Liver (tissue), 9 donors: ENCODE data around the gene PIRT. TPM values are rescaled to one million over a fixed set of nuclear protein-coding genes. Genes with fewer than 3 reads are reported as not detected.
A peak's percentile ranks its signal among the peaks of the same experiment; 100 is the strongest.

Experiments used
- DNase-seq: peaks from one replicate; pipeline ENCODE4 v3.0.0-alpha.2; 2017; ENCODE audit warnings: low spot score
- H3K27ac ChIP-seq, 2 donors: one replicate each; pipeline ENCODE4 v1.7.0; 2013; ENCODE audit warnings: inconsistent platforms in 2 of 2, low read length in 2 of 2, control low read depth in 1 of 2, low read depth in 1 of 2, mild to moderate bottlenecking in 1 of 2
- H3K27me3 ChIP-seq, 4 donors: one replicate each; pipeline versions ENCODE4 v1.6.1 to v1.7.0; 2013; ENCODE audit warnings: low read length in 3 of 4, inconsistent platforms in 1 of 4, mild to moderate bottlenecking in 1 of 4, moderate library complexity in 1 of 4; ENCODE audit not compliant: control insufficient read depth in 4 of 4, insufficient read depth in 4 of 4
- H3K36me3 ChIP-seq, 4 donors: one replicate each; pipeline versions ENCODE4 v1.6.1 to v1.7.0; 2013; ENCODE audit warnings: low read length in 3 of 4, mild to moderate bottlenecking in 3 of 4, low read depth in 1 of 4, moderate library complexity in 1 of 4; ENCODE audit not compliant: control insufficient read depth in 4 of 4, insufficient read depth in 3 of 4
- H3K4me1 ChIP-seq, 4 donors: one replicate each; pipeline versions ENCODE4 v1.6.1 to v1.7.0; 2013; ENCODE audit warnings: low read length in 3 of 4, mild to moderate bottlenecking in 3 of 4, moderate library complexity in 1 of 4; ENCODE audit not compliant: control insufficient read depth in 4 of 4, insufficient read depth in 4 of 4
- H3K4me3 ChIP-seq, 3 donors: one replicate each; pipeline versions ENCODE4 v1.6.1 to v1.7.0; 2013; ENCODE audit warnings: low read length in 3 of 3, control low read depth in 1 of 3, low read depth in 1 of 3, mild to moderate bottlenecking in 1 of 3
- H3K9ac ChIP-seq, 2 donors: one replicate each; pipeline ENCODE4 v1.7.0; 2013; ENCODE audit warnings: low read length in 2 of 2, mild to moderate bottlenecking in 2 of 2, moderate library complexity in 2 of 2, control low read depth in 1 of 2, low read depth in 1 of 2
- H3K9me3 ChIP-seq, 4 donors: one replicate each; pipeline versions ENCODE4 v1.6.1 to v1.7.0; 2013; ENCODE audit warnings: low read length in 3 of 4; ENCODE audit not compliant: control insufficient read depth in 4 of 4
- EGR1 ChIP-seq, 2 donors: IDR thresholded peaks; 2 replicates each; pipeline ENCODE4 v1.6.1; 2016 to 2018; ENCODE audit warnings: antibody characterized with exemption in 2 of 2, low read depth in 2 of 2
- FOXA2 ChIP-seq: IDR thresholded peaks from 2 replicates; pipeline ENCODE4 v1.6.1; 2016; ENCODE audit warnings: antibody characterized with exemption
- GABPA ChIP-seq, 2 donors: IDR thresholded peaks in 1 of 2; conservative IDR thresholded peaks in 1 of 2; 2 replicates each; pipeline ENCODE4 v1.6.1; 2016; ENCODE audit warnings: antibody characterized with exemption in 2 of 2, mild to moderate bottlenecking in 1 of 2, moderate library complexity in 1 of 2
- HNF4A ChIP-seq, 2 donors: conservative IDR thresholded peaks; 2 replicates each; pipeline ENCODE4 v1.6.1; 2016; ENCODE audit warnings: antibody characterized with exemption in 2 of 2, mild to moderate bottlenecking in 2 of 2
- HNF4G ChIP-seq: IDR thresholded peaks from 2 replicates; pipeline ENCODE4 v1.6.1; 2016; ENCODE audit warnings: antibody characterized with exemption
- JUND ChIP-seq, 2 donors: IDR thresholded peaks; 2 replicates each; pipeline ENCODE4 v1.6.1; 2016; ENCODE audit warnings: antibody characterized with exemption in 2 of 2
- MAX ChIP-seq: IDR thresholded peaks from 2 replicates; pipeline ENCODE4 v1.6.1; 2016; ENCODE audit warnings: antibody characterized with exemption
- NR2F2 ChIP-seq: IDR thresholded peaks from 2 replicates; pipeline ENCODE4 v1.6.1; 2016; ENCODE audit warnings: antibody characterized with exemption
- RAD21 ChIP-seq, 2 donors: IDR thresholded peaks; 2 replicates each; pipeline ENCODE4 v1.6.1; 2016; ENCODE audit warnings: antibody characterized with exemption in 2 of 2, mild to moderate bottlenecking in 2 of 2
- REST ChIP-seq: IDR thresholded peaks from 2 replicates; pipeline ENCODE4 v1.6.1; 2016; ENCODE audit warnings: antibody characterized with exemption, mild to moderate bottlenecking
- RXRA ChIP-seq, 2 donors: IDR thresholded peaks; 2 replicates each; pipeline ENCODE4 v1.6.1; 2017 to 2018; ENCODE audit warnings: antibody characterized with exemption in 2 of 2, mild to moderate bottlenecking in 1 of 2
- SP1 ChIP-seq: IDR thresholded peaks from 2 replicates; pipeline ENCODE4 v1.6.1; 2018; ENCODE audit warnings: antibody characterized with exemption, mild to moderate bottlenecking
- TAF1 ChIP-seq: conservative IDR thresholded peaks from 2 replicates; pipeline ENCODE4 v1.6.1; 2016; ENCODE audit warnings: antibody characterized with exemption, mild to moderate bottlenecking
- ZBTB33 ChIP-seq: IDR thresholded peaks from 2 replicates; pipeline ENCODE4 v1.6.1; 2016; ENCODE audit warnings: antibody characterized with exemption
- WGBS: extraction: QIAGEN DNeasy Blood & Tissue Kit; methylation state at CpG from one replicate; pipeline ENCODE4 v1.1.7; 2013; 5-methylcytosine and 5-hydroxymethylcytosine counted together
- polyA plus RNA-seq, 2 donors: library from polyadenylated mRNA; stranded (reverse) in 1 of 2; unstranded in 1 of 2; fragments of 200-250 nt in 1 of 2; fragments of >200 nt in 1 of 2; fragmentation: Nextera tagmentation in 1 of 2; extraction: Ambion mirVana in 1 of 2; gene quantifications; one replicate each; pipeline versions ENCODE4 v1.2.1 to v1.2.3, GENCODE V29; 2013 to 2015
- total RNA-seq, 2 donors: library from RNA; depleted of rRNA; stranded (reverse); fragments of >200 nt; gene quantifications; one replicate each; pipeline ENCODE4 v1.2.3, GENCODE V29; 2014
- TF ChIP-seq, protein P1 (sequence below): fragments of 150-350 bp; IDR thresholded peaks from 2 replicates; pipeline ENCODE4 v1.5.1; 2017; ENCODE audit warnings: improper control_type of control experiment, low read depth, low read length; ENCODE audit not compliant: missing input control
- donor health status: healthy.
- donor health status: healthy.
- donor health status: healthy.
- donor health status: healthy.
- donor health status: healthy.

PIRT gene
- total RNA-seq, result not detected
- under 1 TPM in 1 of 2 donors, not detected in 1; 0.18 TPM for polyA plus RNA-seq

DNA sequence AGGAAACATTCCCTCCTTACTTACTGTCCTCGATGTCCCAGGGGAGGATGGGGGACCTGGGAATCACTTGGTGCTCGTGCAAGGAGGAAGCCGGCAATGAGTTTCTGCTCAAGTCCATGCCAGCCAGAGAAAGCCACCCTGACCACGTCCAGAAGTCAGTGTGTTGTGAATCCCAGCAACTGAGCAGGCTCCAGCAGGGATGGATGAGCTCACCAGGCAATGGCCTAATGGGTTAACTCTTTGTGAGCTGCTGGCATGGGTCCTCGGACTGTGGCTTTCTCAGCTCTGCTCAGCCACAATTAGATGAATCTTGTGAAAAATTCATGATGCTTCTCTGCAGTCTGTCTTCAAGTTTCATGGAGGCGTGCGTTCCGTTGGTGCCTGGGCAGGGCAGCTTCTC is at the start of gene PIRT:
Gene PIRT (minus strand): TSS at position 167 of the 400 bp plus-strand sequence. CDS start 12,442 bp downstream, outside the sequence.
- Histone ChIP-seq H3K27me3 (no peaks in the 10 kb centered on the region), H3K9ac (no peak within 1 kb of the TSS), H3K36me3 (no peaks in the 10 kb centered on the region), H3K9me3 (no peaks in the 10 kb centered on the region), H3K4me1 (no peaks in the 10 kb centered on the region), H3K4me3 (no peak within 1 kb of the TSS), H3K27ac (no peak within 1 kb of the TSS)
- DNase-seq, result no peak
- TF ChIP-seq HNF4A (conservative IDR thresholded peaks at IDR 0.05) (no peak), JUND (IDR thresholded peaks at IDR 0.05) (no peak), GABPA (IDR thresholded peaks at IDR 0.05 in 1 of 2, conservative IDR thresholded peaks at IDR 0.05 in 1 of 2) (no peak), ZBTB33 (no peak), RXRA (IDR thresholded peaks at IDR 0.05) (no peak), EGR1 (IDR thresholded peaks at IDR 0.05; ENCODE audit: low read depth in 2 of 2) (no peak), FOXA2 (no peak), TAF1 (no peak), NR2F2 (no peak)
- WGBS, result 83% methylated on average over 8 of the region's 8 CpGs

DNA sequence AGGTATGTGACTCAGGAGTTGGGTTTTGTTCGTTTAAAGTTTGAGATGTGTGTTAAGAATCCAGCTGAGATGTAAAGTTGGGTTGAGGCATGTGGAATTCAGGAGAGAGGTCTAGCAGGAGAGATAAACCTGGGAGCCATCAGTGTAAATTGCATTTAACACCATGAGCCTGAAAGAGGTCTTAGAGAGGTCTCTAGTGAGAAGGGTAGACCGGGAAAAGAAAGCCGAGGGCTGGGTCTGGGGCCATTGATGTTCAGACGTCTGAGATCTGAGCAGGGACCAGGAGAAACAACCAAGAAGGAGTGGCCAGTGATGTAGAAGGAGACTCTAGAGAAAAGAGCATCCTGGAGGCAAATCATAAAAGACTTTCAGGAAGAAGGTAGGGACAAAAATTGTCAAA is 44.1 kb upstream of the PIRT start:
- Histone ChIP-seq H3K27ac (no peak overlapping the region), H3K9me3 (peaks cover 0 to 2% (median 0%) of the 10 kb centered on the region in 4 donors), H3K4me1 (no peaks in the 10 kb centered on the region), H3K36me3 (no peaks in the 10 kb centered on the region), H3K27me3 (no peaks in the 10 kb centered on the region), H3K9ac (no peak overlapping the region), H3K4me3 (no peak overlapping the region)
- DNase-seq, result no peak
- WGBS, result 43% methylated on average over 4 of the region's 4 CpGs
- no peak for TF ChIP-seq SP1
- no peak for TF ChIP-seq RAD21 (IDR thresholded peaks at IDR 0.05)
- TF ChIP-seq, protein P1, sequence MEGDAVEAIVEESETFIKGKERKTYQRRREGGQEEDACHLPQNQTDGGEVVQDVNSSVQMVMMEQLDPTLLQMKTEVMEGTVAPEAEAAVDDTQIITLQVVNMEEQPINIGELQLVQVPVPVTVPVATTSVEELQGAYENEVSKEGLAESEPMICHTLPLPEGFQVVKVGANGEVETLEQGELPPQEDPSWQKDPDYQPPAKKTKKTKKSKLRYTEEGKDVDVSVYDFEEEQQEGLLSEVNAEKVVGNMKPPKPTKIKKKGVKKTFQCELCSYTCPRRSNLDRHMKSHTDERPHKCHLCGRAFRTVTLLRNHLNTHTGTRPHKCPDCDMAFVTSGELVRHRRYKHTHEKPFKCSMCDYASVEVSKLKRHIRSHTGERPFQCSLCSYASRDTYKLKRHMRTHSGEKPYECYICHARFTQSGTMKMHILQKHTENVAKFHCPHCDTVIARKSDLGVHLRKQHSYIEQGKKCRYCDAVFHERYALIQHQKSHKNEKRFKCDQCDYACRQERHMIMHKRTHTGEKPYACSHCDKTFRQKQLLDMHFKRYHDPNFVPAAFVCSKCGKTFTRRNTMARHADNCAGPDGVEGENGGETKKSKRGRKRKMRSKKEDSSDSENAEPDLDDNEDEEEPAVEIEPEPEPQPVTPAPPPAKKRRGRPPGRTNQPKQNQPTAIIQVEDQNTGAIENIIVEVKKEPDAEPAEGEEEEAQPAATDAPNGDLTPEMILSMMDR, result no peak
- TF ChIP-seq HNF4G, result no peak
- TF ChIP-seq HNF4A (conservative IDR thresholded peaks at IDR 0.05), result no peak
- no peak for TF ChIP-seq JUND (IDR thresholded peaks at IDR 0.05)
- TF ChIP-seq MAX, result no peak

DNA sequence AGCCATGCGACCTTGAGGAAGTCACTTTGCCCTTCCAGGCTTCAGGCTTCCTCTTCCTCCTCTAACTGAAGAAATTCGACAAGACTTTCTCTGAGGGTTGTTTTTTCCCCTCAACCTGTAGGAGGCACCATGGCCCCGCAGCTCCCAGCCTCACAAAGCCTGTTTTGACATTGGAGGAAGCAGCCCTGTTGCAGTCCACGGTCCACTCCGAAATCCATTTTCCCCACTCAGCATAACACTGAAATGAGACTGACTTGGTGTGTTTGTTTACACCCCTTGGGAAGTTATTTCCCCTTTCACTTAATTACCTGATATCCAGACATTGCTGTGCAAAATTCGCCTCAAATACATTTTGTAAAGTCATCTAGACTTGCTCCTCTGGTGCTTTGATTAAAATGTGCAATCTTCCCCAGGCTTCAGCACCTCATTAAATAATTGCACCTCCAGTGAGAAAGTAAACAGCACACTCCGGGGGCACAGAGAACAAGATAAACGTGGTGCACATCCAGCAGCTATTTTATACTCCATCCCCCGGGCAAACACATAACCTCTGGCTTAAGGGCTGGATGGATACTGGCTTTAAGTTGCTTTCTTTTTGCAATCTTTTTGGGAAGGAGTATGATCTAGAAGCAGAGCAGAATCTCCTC is 41.4 kb upstream of the PIRT start:
- no peaks in the 10 kb centered on the region for H3K36me3 ChIP-seq
- DNase-seq, result no peak
- H3K27me3 ChIP-seq, result no peaks in the 10 kb centered on the region
- H3K4me3 ChIP-seq, result no peak overlapping the region
- H3K27ac ChIP-seq, result no peak overlapping the region
- 24% methylated on average over 9 of the region's 9 CpGs for WGBS
- TF ChIP-seq EGR1 (IDR thresholded peaks at IDR 0.05; ENCODE audit: low read depth in 2 of 2) (no peak), SP1 (no peak), GABPA (IDR thresholded peaks at IDR 0.05 in 1 of 2, conservative IDR thresholded peaks at IDR 0.05 in 1 of 2) (no peak), NR2F2 (no peak), RAD21 (IDR thresholded peaks at IDR 0.05) (peak; percentile 54 to 67), FOXA2 (no peak), REST (no peak), TAF1 (no peak)
- TF ChIP-seq, protein P1, result peak; percentile 7
- no peaks in the 10 kb centered on the region for H3K4me1 ChIP-seq
- H3K9ac ChIP-seq, result no peak overlapping the region
- no peaks in the 10 kb centered on the region for H3K9me3 ChIP-seq
